Measurements from ENCODE around the gene AIFM1. TPM values are rescaled to one million over a fixed set of nuclear protein-coding genes. Genes with fewer than 3 reads are reported as not detected.
"Not testable (repeated sequence)": the region's sequence is repeated elsewhere in the genome, so short reads cannot be mapped to it uniquely, and the experiment has no call there.

Gene AIFM1
- total RNA-seq, 1 donor from 2014 or later, result 47.7 TPM

DNA sequence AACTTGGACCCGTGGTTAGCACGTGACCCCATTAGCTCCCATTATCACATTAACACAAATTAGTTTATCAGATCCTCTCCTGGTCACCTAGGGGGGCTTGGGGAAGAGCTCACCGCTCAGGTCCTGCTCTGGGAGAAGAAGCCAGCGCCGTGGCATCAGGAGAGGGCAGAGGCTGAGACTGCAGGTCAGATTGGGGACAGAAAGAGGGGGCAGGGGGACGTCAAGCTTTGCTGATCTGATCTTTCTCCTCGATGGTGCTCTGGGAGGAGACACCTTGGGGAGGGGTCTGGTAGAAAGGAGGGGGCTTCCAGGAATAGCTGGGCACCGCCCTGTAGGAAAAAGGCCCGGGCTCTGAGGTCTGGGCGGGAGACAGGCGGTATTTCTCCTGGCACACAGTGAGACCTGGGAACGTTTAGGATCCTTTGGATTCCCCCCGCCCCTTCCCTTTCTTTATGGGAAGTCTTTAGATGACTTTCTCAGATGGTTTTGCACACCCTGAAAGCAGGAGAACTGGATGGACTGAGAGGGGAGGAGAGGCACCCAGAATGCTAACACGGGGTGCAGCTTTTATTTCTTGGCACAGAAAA, 46.2 kb downstream of the AIFM1 start:
- Mint-ChIP-seq H3K36me3 (peaks cover 8% of the 10 kb centered on the region), H3K4me3 (peak overlapping the region; percentile 84), H3K27ac (no peak overlapping the region), H3K9me3 (no peaks in the 10 kb centered on the region), H3K4me1 (peaks cover 35% of the 10 kb centered on the region), H3K27me3 (ENCODE audit: insufficient read depth, low read depth) (peaks cover 7% of the 10 kb centered on the region)
- H2AFZ ChIP-seq (replicated peaks), result no peak overlapping the region
- H3F3A ChIP-seq (ENCODE audit: low read depth), result no peaks in the 10 kb centered on the region
- H3K9ac ChIP-seq, result no peak overlapping the region
- no peaks in the 10 kb centered on the region for H3K4me1 ChIP-seq
- H3K4me3 ChIP-seq, result no peak overlapping the region
- no peaks in the 10 kb centered on the region for H3K36me3 ChIP-seq
- TF ChIP-seq, protein P1, sequence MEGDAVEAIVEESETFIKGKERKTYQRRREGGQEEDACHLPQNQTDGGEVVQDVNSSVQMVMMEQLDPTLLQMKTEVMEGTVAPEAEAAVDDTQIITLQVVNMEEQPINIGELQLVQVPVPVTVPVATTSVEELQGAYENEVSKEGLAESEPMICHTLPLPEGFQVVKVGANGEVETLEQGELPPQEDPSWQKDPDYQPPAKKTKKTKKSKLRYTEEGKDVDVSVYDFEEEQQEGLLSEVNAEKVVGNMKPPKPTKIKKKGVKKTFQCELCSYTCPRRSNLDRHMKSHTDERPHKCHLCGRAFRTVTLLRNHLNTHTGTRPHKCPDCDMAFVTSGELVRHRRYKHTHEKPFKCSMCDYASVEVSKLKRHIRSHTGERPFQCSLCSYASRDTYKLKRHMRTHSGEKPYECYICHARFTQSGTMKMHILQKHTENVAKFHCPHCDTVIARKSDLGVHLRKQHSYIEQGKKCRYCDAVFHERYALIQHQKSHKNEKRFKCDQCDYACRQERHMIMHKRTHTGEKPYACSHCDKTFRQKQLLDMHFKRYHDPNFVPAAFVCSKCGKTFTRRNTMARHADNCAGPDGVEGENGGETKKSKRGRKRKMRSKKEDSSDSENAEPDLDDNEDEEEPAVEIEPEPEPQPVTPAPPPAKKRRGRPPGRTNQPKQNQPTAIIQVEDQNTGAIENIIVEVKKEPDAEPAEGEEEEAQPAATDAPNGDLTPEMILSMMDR (IDR thresholded peaks at IDR 0.05), result no peak
- TF ChIP-seq EZH2phosphoT487 (IDR thresholded peaks at IDR 0.05), result no peak
- no peak for TF ChIP-seq EZH2 (IDR thresholded peaks at IDR 0.05)
- H3K4me2 ChIP-seq, result no peak overlapping the region
- H3K79me2 ChIP-seq (ENCODE audit: low read depth), result no peaks in the 10 kb centered on the region
- no peaks in the 10 kb centered on the region for H3K9me3 ChIP-seq (ENCODE audit: low read depth)
- H3K27ac ChIP-seq, result no peak overlapping the region
- no peak for DNase-seq (ENCODE audit: low spot score)
- H4K20me1 ChIP-seq (ENCODE audit: low read depth), result no peaks in the 10 kb centered on the region
- peaks cover 31% of the 10 kb centered on the region for H3K27me3 ChIP-seq

GRCh38 chrX:130118441-130119311, 47.0 kb downstream of the AIFM1 start:
- peaks cover 8% of the 10 kb centered on the region for H3K36me3 Mint-ChIP-seq
- DNase-seq (ENCODE audit: low spot score), result no peak

GRCh38 chrX:130117166-130117565, 48.5 kb downstream of the AIFM1 start:
- H3K4me1 Mint-ChIP-seq, result peaks cover 35% of the 10 kb centered on the region
- no peaks in the 10 kb centered on the region for H3K36me3 Mint-ChIP-seq
- DNase-seq (ENCODE audit: low spot score), result no peak
- Histone ChIP-seq H3F3A (ENCODE audit: low read depth) (no peaks in the 10 kb centered on the region), H3K9me3 (ENCODE audit: low read depth) (no peaks in the 10 kb centered on the region), H3K4me1 (no peaks in the 10 kb centered on the region), H3K36me3 (no peaks in the 10 kb centered on the region), H3K4me3 (no peak overlapping the region), H3K27ac (no peak overlapping the region), H3K9ac (no peak overlapping the region), H3K27me3 (peaks cover 47% of the 10 kb centered on the region), H4K20me1 (ENCODE audit: low read depth) (no peaks in the 10 kb centered on the region), H3K4me2 (no peak overlapping the region), H3K79me2 (ENCODE audit: low read depth) (no peaks in the 10 kb centered on the region), H2AFZ (replicated peaks) (no peak overlapping the region)
- H3K9me3 Mint-ChIP-seq, result no peaks in the 10 kb centered on the region
- H3K27me3 Mint-ChIP-seq (ENCODE audit: insufficient read depth, low read depth), result peaks cover 10% of the 10 kb centered on the region
- H3K27ac Mint-ChIP-seq, result no peak overlapping the region
- no peak overlapping the region for H3K4me3 Mint-ChIP-seq
- TF ChIP-seq, protein P1 (IDR thresholded peaks at IDR 0.05), result no peak
- no peak for TF ChIP-seq EZH2phosphoT487 (IDR thresholded peaks at IDR 0.05)
- TF ChIP-seq EZH2 (IDR thresholded peaks at IDR 0.05), result no peak

More at GRCh38 chrX:130118441-130119311, 47.0 kb downstream of the AIFM1 start:
- Histone ChIP-seq H3K27me3 (peaks cover 39% of the 10 kb centered on the region), H2AFZ (replicated peaks) (no peak overlapping the region), H3K27ac (no peak overlapping the region), H4K20me1 (ENCODE audit: low read depth) (no peaks in the 10 kb centered on the region), H3K79me2 (ENCODE audit: low read depth) (no peaks in the 10 kb centered on the region), H3K9me3 (ENCODE audit: low read depth) (no peaks in the 10 kb centered on the region), H3K4me1 (no peaks in the 10 kb centered on the region), H3K4me3 (no peak overlapping the region), H3K4me2 (no peak overlapping the region), H3F3A (ENCODE audit: low read depth) (no peaks in the 10 kb centered on the region), H3K36me3 (no peaks in the 10 kb centered on the region), H3K9ac (no peak overlapping the region)
- peaks cover 35% of the 10 kb centered on the region for H3K4me1 Mint-ChIP-seq
- no peaks in the 10 kb centered on the region for H3K9me3 Mint-ChIP-seq
- peak overlapping the region; percentile 29 for H3K4me3 Mint-ChIP-seq
- TF ChIP-seq EZH2 (IDR thresholded peaks at IDR 0.05), result no peak
- no peak for TF ChIP-seq EZH2phosphoT487 (IDR thresholded peaks at IDR 0.05)
- TF ChIP-seq, protein P1 (IDR thresholded peaks at IDR 0.05), result no peak
- H3K27ac Mint-ChIP-seq, result peak overlapping the region; percentile 76
- peaks cover 7% of the 10 kb centered on the region for H3K27me3 Mint-ChIP-seq (ENCODE audit: insufficient read depth, low read depth)

GRCh38 chrX:130115119-130115885, 50.3 kb downstream of the AIFM1 start:
- not testable (repeated sequence) for H3K4me3 Mint-ChIP-seq; H3K27ac Mint-ChIP-seq; H3K36me3 Mint-ChIP-seq; DNase-seq (ENCODE audit: low spot score); H3K9me3 ChIP-seq (ENCODE audit: low read depth); H3F3A ChIP-seq (ENCODE audit: low read depth); H2AFZ ChIP-seq (replicated peaks); H3K4me1 ChIP-seq; H3K4me2 ChIP-seq; H3K79me2 ChIP-seq (ENCODE audit: low read depth); H3K9ac ChIP-seq; H3K4me3 ChIP-seq; H3K9me3 Mint-ChIP-seq; H3K27ac ChIP-seq; H3K36me3 ChIP-seq; H4K20me1 ChIP-seq (ENCODE audit: low read depth)
- peaks cover 53% of the 10 kb centered on the region for H3K27me3 ChIP-seq
- peaks cover 40% of the 10 kb centered on the region for H3K4me1 Mint-ChIP-seq
- peaks cover 20% of the 10 kb centered on the region for H3K27me3 Mint-ChIP-seq (ENCODE audit: insufficient read depth, low read depth)
